CD4-positive, alpha-beta memory T cell (primary cell): ENCODE data around the gene UNC5CL. TPM values are rescaled to one million over a fixed set of nuclear protein-coding genes. Genes with fewer than 3 reads are reported as not detected.

Experiments used
- CTCF ChIA-PET: fragments of 350-600 bp; sonication (Branson Sonifier 250); formaldehyde crosslinking; loops from one replicate; lab custom pipeline; 2021; ENCODE audit warnings: inconsistent platforms; ENCODE audit not compliant: partially characterized antibody; lab: Charles Lee
- POLR2A ChIA-PET: fragments of 350-600 bp; sonication (Branson Sonifier 250); formaldehyde crosslinking; loops from one replicate; lab custom pipeline; 2021; ENCODE audit not compliant: partially characterized antibody; lab: Charles Lee
- DNase-seq, 5 donors: peaks; one replicate each; pipeline versions ENCODE4 v3.0.0 to v3.0.0-alpha.2; 2020 to 2022; ENCODE audit warnings: mixed read lengths in 1 of 5
- H3K27ac ChIP-seq: one replicate; pipeline ENCODE4 v1.7.0; 2013; ENCODE audit warnings: low read depth, low read length
- H3K27me3 ChIP-seq: 2 replicates; pipeline ENCODE4 v1.7.0; 2013; ENCODE audit warnings: mild to moderate bottlenecking, low read length, moderate library complexity; ENCODE audit not compliant: insufficient read depth
- H3K36me3 ChIP-seq: 2 replicates; pipeline ENCODE4 v1.7.0; 2013; ENCODE audit warnings: mild to moderate bottlenecking, low read length, moderate library complexity; ENCODE audit not compliant: insufficient read depth
- H3K4me1 ChIP-seq: 2 replicates; pipeline ENCODE4 v1.7.0; 2013; ENCODE audit warnings: mild to moderate bottlenecking, low read length, moderate library complexity; ENCODE audit not compliant: insufficient read depth
- H3K4me3 ChIP-seq, 2 donors: one replicate each; pipeline ENCODE4 v1.7.0; 2013; ENCODE audit warnings: low read length in 2 of 2, mild to moderate bottlenecking in 1 of 2
- H3K9me3 ChIP-seq, 2 donors: one replicate each; pipeline ENCODE4 v1.7.0; 2013; ENCODE audit warnings: low read length in 2 of 2, control low read depth in 1 of 2; ENCODE audit not compliant: control insufficient read depth in 1 of 2
- H3K27ac Mint-ChIP-seq, 7 donors: one replicate each; pipeline ENCODE4 v1.8.0; 2020 to 2021; ENCODE audit warnings: mixed read lengths in 7 of 7, mild to moderate bottlenecking in 6 of 7, inconsistent platforms in 3 of 7, moderate library complexity in 3 of 7
- H3K27me3 Mint-ChIP-seq, 2 donors: one replicate each; pipeline ENCODE4 v1.8.0; 2020 to 2021; ENCODE audit warnings: mixed read lengths in 2 of 2
- H3K36me3 Mint-ChIP-seq, 2 donors: one replicate each; pipeline ENCODE4 v1.8.0; 2020 to 2021; ENCODE audit warnings: mixed read lengths in 2 of 2, inconsistent platforms in 1 of 2, mild to moderate bottlenecking in 1 of 2
- H3K4me1 Mint-ChIP-seq, 4 donors: one replicate each; pipeline ENCODE4 v1.8.0; 2020 to 2021; ENCODE audit warnings: mixed read lengths in 4 of 4, mild to moderate bottlenecking in 1 of 4
- H3K4me3 Mint-ChIP-seq, 8 donors: one replicate each; pipeline ENCODE4 v1.8.0; 2020 to 2021; ENCODE audit warnings: mixed read lengths in 8 of 8, mild to moderate bottlenecking in 7 of 8, moderate library complexity in 6 of 8, inconsistent platforms in 3 of 8
- H3K9me3 Mint-ChIP-seq, 8 donors: one replicate each; pipeline ENCODE4 v1.8.0; 2020 to 2021; ENCODE audit warnings: mixed read lengths in 8 of 8, mild to moderate bottlenecking in 5 of 8, inconsistent platforms in 3 of 8, moderate library complexity in 1 of 8
- intact Hi-C: fragments of 100-400 bp; cut with micrococcal nuclease; formaldehyde crosslinking; loops from one replicate; pipeline ENCODE4 v1.15.1; 2023
- polyA plus RNA-seq, 2 donors: library from polyadenylated mRNA; unstranded; fragments of 300-500 nt; fragmentation: Illumina TruSeq; gene quantifications; one replicate each; pipeline ENCODE4 v1.2.3, GENCODE V29; 2021
- total RNA-seq, 2 experiments: library from RNA; stranded (reverse); gene quantifications; one replicate each; pipeline ENCODE4 v1.2.3, GENCODE V29; 2021

UNC5CL gene
- total and polyA plus RNA-seq, 4 experiments from 2014 or later, result 0.13 to 6.4 (median 3.5) TPM

- H3K9me3 ChIP-seq, result no peaks in the 10 kb centered on the region
- intact Hi-C loops, result no loop called here
- no peaks in the 10 kb centered on the region for H3K27me3 ChIP-seq
- H3K4me3 ChIP-seq, result no peak overlapping the region
- Mint-ChIP-seq H3K27me3 (no peaks in the 10 kb centered on the region), H3K36me3 (peaks cover 24 to 50% of the 10 kb centered on the region in 2 donors), H3K9me3 (no peaks in the 10 kb centered on the region), H3K4me3 (no peak overlapping the region), H3K4me1 (peaks cover 53 to 87% (median 70%) of the 10 kb centered on the region in 4 donors), H3K27ac (peak overlapping the region in 5 of 7 donors; percentile 45 to 80 (median 75))
- ChIA-PET POLR2A (no interaction called here), CTCF (interaction anchor here (1.8 kb wide), 1 partner anchor 104 kb away, joined by 5 read pairs; no protein-coding TSS in a partner anchor)
- no peak overlapping the region for H3K27ac ChIP-seq
- no peak for DNase-seq
- peaks cover 72% of the 10 kb centered on the region for H3K4me1 ChIP-seq
- H3K36me3 ChIP-seq, result peaks cover 10% of the 10 kb centered on the region
Measured at GRCh38 chr6:41078101-41078500, 39.1 kb upstream of the UNC5CL start.

GRCh38 chr6:41077536-41077935, 38.5 kb upstream of the UNC5CL start:
- POLR2A ChIA-PET, result no interaction called here
- peak overlapping the region in 2 of 7 donors; percentile 75 to 88 for H3K27ac Mint-ChIP-seq

GRCh38 chr6:41075651-41076626, 36.9 kb upstream of the UNC5CL start:
- Histone ChIP-seq H3K4me3 (no peak overlapping the region), H3K36me3 (peaks cover 8% of the 10 kb centered on the region), H3K27ac (no peak overlapping the region), H3K27me3 (no peaks in the 10 kb centered on the region), H3K9me3 (no peaks in the 10 kb centered on the region), H3K4me1 (peaks cover 58% of the 10 kb centered on the region)
- ChIA-PET POLR2A (interaction anchor here (2.4 kb wide), 1 partner anchor 125 kb away, joined by 7 read pairs; the partner anchor contains the start of gene TREML2), CTCF (interaction anchor here (1.2 to 2.6 kb wide), 3 partner anchors 12 to 106 kb away, joined by 3 to 8 read pairs (median 3); no protein-coding TSS in a partner anchor)
- H3K36me3 Mint-ChIP-seq, result peaks cover 18 to 44% of the 10 kb centered on the region in 2 donors
- intact Hi-C loops, result no loop called here
- no peaks in the 10 kb centered on the region for H3K27me3 Mint-ChIP-seq
- peak overlapping the region; percentile 21 to 98 (median 95) for H3K4me3 Mint-ChIP-seq
- peaks cover 0 to 5% (median 0%) of the 10 kb centered on the region in 8 donors for H3K9me3 Mint-ChIP-seq
- H3K27ac Mint-ChIP-seq, result peak overlapping the region; percentile 62 to 99 (median 97)
- DNase-seq, result no peak
- peaks cover 46 to 85% (median 61%) of the 10 kb centered on the region in 4 donors for H3K4me1 Mint-ChIP-seq

More at GRCh38 chr6:41077536-41077935, 38.5 kb upstream of the UNC5CL start:
- Mint-ChIP-seq H3K27me3 (no peaks in the 10 kb centered on the region), H3K4me3 (peak overlapping the region in 1 of 8 donors; percentile 18), H3K9me3 (peaks cover 0 to 2% (median 0%) of the 10 kb centered on the region in 8 donors), H3K4me1 (peaks cover 49 to 85% (median 65%) of the 10 kb centered on the region in 4 donors), H3K36me3 (peaks cover 22 to 48% of the 10 kb centered on the region in 2 donors)
- H3K36me3 ChIP-seq, result peaks cover 8% of the 10 kb centered on the region
- H3K27ac ChIP-seq, result no peak overlapping the region
- no peaks in the 10 kb centered on the region for H3K9me3 ChIP-seq
- H3K4me1 ChIP-seq, result peaks cover 66% of the 10 kb centered on the region
- H3K27me3 ChIP-seq, result no peaks in the 10 kb centered on the region
- CTCF ChIA-PET, result no interaction called here
- H3K4me3 ChIP-seq, result no peak overlapping the region
- DNase-seq, result no peak
- intact Hi-C loops, result no loop called here

- Mint-ChIP-seq H3K4me1 (peaks cover 42 to 81% (median 57%) of the 10 kb centered on the region in 4 donors), H3K4me3 (peak overlapping the region; percentile 92 to 98 (median 96)), H3K27me3 (no peaks in the 10 kb centered on the region), H3K36me3 (peaks cover 10 to 37% of the 10 kb centered on the region in 2 donors), H3K9me3 (peaks cover 0 to 5% (median 0%) of the 10 kb centered on the region in 8 donors), H3K27ac (peak overlapping the region; percentile 90 to 99 (median 98))
- Histone ChIP-seq H3K4me1 (peaks cover 55% of the 10 kb centered on the region), H3K9me3 (no peaks in the 10 kb centered on the region), H3K4me3 (peak overlapping the region in 1 of 2 donors; percentile 94), H3K36me3 (peaks cover 8% of the 10 kb centered on the region), H3K27ac (peak overlapping the region; percentile 97), H3K27me3 (no peaks in the 10 kb centered on the region)
- CTCF ChIA-PET, result interaction anchor here (1.2 to 2.6 kb wide), 4 partner anchors 13 to 245 kb away, joined by 3 to 8 read pairs (median 4); no protein-coding TSS in a partner anchor
- no peak for DNase-seq
- POLR2A ChIA-PET, result interaction anchor here (2.4 kb wide), 1 partner anchor 126 kb away, joined by 7 read pairs; the partner anchor contains the start of gene TREML2
- intact Hi-C loops, result loop anchor here (5.0 kb wide), 1 partner anchor 487 kb away; no protein-coding TSS in a partner anchor
Measured at GRCh38 chr6:41074692-41075436, 35.8 kb upstream of the UNC5CL start.

GRCh38 chr6:41073968-41074691, 35.1 kb upstream of the UNC5CL start:
- Mint-ChIP-seq H3K27ac (peak overlapping the region; percentile 90 to 99 (median 98)), H3K9me3 (peaks cover 0 to 5% (median 0%) of the 10 kb centered on the region in 8 donors), H3K27me3 (no peaks in the 10 kb centered on the region), H3K4me1 (peaks cover 40 to 74% (median 54%) of the 10 kb centered on the region in 4 donors), H3K36me3 (peaks cover 5 to 38% of the 10 kb centered on the region in 2 donors), H3K4me3 (peak overlapping the region; percentile 92 to 98 (median 96))
- ChIA-PET POLR2A (interaction anchor here (2.4 kb wide), 1 partner anchor 126 kb away, joined by 7 read pairs; the partner anchor contains the start of gene TREML2), CTCF (interaction anchor here (1.3 to 2.6 kb wide), 2 partner anchors 47 to 245 kb away, joined by 4 to 8 read pairs; no protein-coding TSS in a partner anchor)
- peaks cover 48% of the 10 kb centered on the region for H3K4me1 ChIP-seq
- H3K4me3 ChIP-seq, result peak overlapping the region in 1 of 2 donors; percentile 94
- no peaks in the 10 kb centered on the region for H3K9me3 ChIP-seq
- H3K27ac ChIP-seq, result peak overlapping the region; percentile 97
- H3K27me3 ChIP-seq, result no peaks in the 10 kb centered on the region
- peaks cover 9% of the 10 kb centered on the region for H3K36me3 ChIP-seq
- intact Hi-C loops, result loop anchor here (2.0 to 5.0 kb wide), 5 partner anchors 45 to 1959 kb away; partner anchors contain the start of genes SAYSD1 and TFEB
- DNase-seq, result peak in 4 of 5 donors; percentile 31 to 43 (median 36)
